Hepatocyte (in vitro differentiated cells): ENCODE measurements around the gene STARD13. TPM values are rescaled to one million over a fixed set of nuclear protein-coding genes. Genes with fewer than 3 reads are reported as not detected.
A peak's percentile ranks its signal among the peaks of the same experiment; 100 is the strongest.

Experiments used
- DNase-seq: peaks from one replicate; pipeline ENCODE4 v3.0.0-alpha.2; 2016; ENCODE audit warnings: low spot score
- H2AFZ ChIP-seq: fragments of 200-600 bp; sonication (generic); 2 replicates; pipeline ENCODE4 v1.6.0; 2016; ENCODE audit warnings: antibody characterized with exemption, mild to moderate bottlenecking
- H3K27ac ChIP-seq: fragments of 200-600 bp; sonication (generic); 2 replicates; pipeline ENCODE4 v1.5.1; 2016; ENCODE audit warnings: mild to moderate bottlenecking
- H3K27me3 ChIP-seq: fragments of 200-600 bp; sonication (generic); 2 replicates; pipeline ENCODE4 v1.6.1; 2016
- H3K36me3 ChIP-seq: fragments of 200-600 bp; sonication (generic); replicated peaks from 2 replicates; pipeline ENCODE4 v1.5.1; 2016; ENCODE audit warnings: low read depth; ENCODE audit not compliant: insufficient read depth
- H3K4me1 ChIP-seq: fragments of 200-600 bp; sonication (generic); 2 replicates; pipeline ENCODE4 v1.5.1; 2016; ENCODE audit warnings: mild to moderate bottlenecking, moderate library complexity; ENCODE audit not compliant: insufficient read depth
- H3K4me2 ChIP-seq: fragments of 200-600 bp; sonication (generic); 2 replicates; pipeline ENCODE4 v1.6.0; 2016
- H3K4me3 ChIP-seq: fragments of 200-600 bp; sonication (generic); 2 replicates; pipeline ENCODE4 v1.5.1; 2016; ENCODE audit warnings: mild to moderate bottlenecking
- H3K79me2 ChIP-seq: fragments of 200-600 bp; sonication (generic); 2 replicates; pipeline ENCODE4 v1.6.0; 2017; ENCODE audit warnings: mild to moderate bottlenecking
- H3K9me2 ChIP-seq: fragments of 200-600 bp; sonication (generic); replicated peaks from 2 replicates; pipeline ENCODE4 v1.6.0; 2017; ENCODE audit warnings: mild to moderate bottlenecking; ENCODE audit not compliant: insufficient read depth
- H3K9me3 ChIP-seq: fragments of 200-600 bp; sonication (generic); 2 replicates; pipeline ENCODE4 v1.5.1; 2016; ENCODE audit warnings: low read depth, mild to moderate bottlenecking
- H4K20me1 ChIP-seq: fragments of 200-600 bp; sonication (generic); 2 replicates; pipeline ENCODE4 v1.6.0; 2016; ENCODE audit warnings: mild to moderate bottlenecking; ENCODE audit not compliant: insufficient read depth, poor library complexity, severe bottlenecking
- EZH2 ChIP-seq: fragments of 200-600 bp; sonication (generic); IDR thresholded peaks from 2 replicates; pipeline ENCODE4 v1.6.1; 2016; ENCODE audit warnings: antibody characterized with exemption, mild to moderate bottlenecking, borderline replicate concordance
- EZH2phosphoT487 ChIP-seq: fragments of 200-600 bp; sonication (generic); IDR thresholded peaks from one replicate; pipeline ENCODE4 v1.6.1; 2018; ENCODE audit warnings: antibody characterized with exemption, mild to moderate bottlenecking, low read depth, moderate library complexity; ENCODE audit not compliant: unreplicated experiment, severe bottlenecking
- WGBS: methylation state at CpG from one replicate; pipeline ENCODE4 v1.1.6; 2016; ENCODE audit warnings: low lambda C conversion rate; ENCODE audit errors: missing lambda C conversion rate; 5-methylcytosine and 5-hydroxymethylcytosine counted together
- polyA plus RNA-seq: library from polyadenylated mRNA; unstranded; fragments of >200 nt; fragmentation: Nextera tagmentation; extraction: Ambion mirVana; gene quantifications from 2 replicates; pipeline ENCODE4 v1.2.1, GENCODE V29; 2016
- total RNA-seq: library from RNA; depleted of rRNA; stranded (reverse); fragments of >200 nt; gene quantifications from 2 replicates; pipeline ENCODE4 v1.2.3, GENCODE V29; 2014
- TF ChIP-seq, protein P1 (sequence below): fragments of 200-600 bp; sonication (generic); IDR thresholded peaks from 2 replicates; pipeline ENCODE4 v1.5.1; 2016; ENCODE audit warnings: antibody characterized with exemption, mild to moderate bottlenecking; ENCODE audit not compliant: poor library complexity

Gene STARD13
- total and polyA plus RNA-seq, 2 experiments from 2014 or later = 5.4 to 13.5 TPM

DNA sequence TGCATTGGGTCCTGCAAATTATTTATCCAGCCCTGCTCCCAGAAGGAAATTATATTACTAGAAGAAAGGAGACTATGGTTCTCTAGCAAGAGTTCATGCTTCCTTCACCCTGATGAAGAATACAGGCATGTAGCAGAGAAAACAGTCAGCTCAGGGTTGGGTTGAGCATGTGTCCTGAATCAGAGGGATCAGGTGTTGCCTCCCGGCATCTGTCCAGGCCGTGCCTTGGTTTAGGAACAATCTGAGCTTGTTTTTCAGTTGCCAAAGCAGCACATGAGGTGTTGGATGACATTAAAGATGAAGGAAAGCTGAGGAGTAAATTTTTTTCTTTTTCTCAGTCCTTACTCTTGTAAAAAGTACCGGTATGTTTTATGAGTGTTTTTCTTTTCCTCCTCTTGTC is 207.3 kb downstream of the STARD13 start:
- Histone ChIP-seq H2AFZ (no peak overlapping the region), H3K36me3 (no peaks in the 10 kb centered on the region), H4K20me1 (no peaks in the 10 kb centered on the region), H3K4me1 (no peaks in the 10 kb centered on the region), H3K9me3 (no peaks in the 10 kb centered on the region), H3K79me2 (no peaks in the 10 kb centered on the region), H3K27me3 (no peaks in the 10 kb centered on the region), H3K9me2 (no peaks in the 10 kb centered on the region), H3K4me2 (no peak overlapping the region), H3K4me3 (no peak overlapping the region), H3K27ac (no peak overlapping the region)
- DNase-seq = no peak
- TF ChIP-seq EZH2phosphoT487 (no peak), EZH2 (no peak)
- TF ChIP-seq, protein P1, sequence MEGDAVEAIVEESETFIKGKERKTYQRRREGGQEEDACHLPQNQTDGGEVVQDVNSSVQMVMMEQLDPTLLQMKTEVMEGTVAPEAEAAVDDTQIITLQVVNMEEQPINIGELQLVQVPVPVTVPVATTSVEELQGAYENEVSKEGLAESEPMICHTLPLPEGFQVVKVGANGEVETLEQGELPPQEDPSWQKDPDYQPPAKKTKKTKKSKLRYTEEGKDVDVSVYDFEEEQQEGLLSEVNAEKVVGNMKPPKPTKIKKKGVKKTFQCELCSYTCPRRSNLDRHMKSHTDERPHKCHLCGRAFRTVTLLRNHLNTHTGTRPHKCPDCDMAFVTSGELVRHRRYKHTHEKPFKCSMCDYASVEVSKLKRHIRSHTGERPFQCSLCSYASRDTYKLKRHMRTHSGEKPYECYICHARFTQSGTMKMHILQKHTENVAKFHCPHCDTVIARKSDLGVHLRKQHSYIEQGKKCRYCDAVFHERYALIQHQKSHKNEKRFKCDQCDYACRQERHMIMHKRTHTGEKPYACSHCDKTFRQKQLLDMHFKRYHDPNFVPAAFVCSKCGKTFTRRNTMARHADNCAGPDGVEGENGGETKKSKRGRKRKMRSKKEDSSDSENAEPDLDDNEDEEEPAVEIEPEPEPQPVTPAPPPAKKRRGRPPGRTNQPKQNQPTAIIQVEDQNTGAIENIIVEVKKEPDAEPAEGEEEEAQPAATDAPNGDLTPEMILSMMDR = no peak
- 59% methylated on average over 3 of the region's 3 CpGs for WGBS

DNA sequence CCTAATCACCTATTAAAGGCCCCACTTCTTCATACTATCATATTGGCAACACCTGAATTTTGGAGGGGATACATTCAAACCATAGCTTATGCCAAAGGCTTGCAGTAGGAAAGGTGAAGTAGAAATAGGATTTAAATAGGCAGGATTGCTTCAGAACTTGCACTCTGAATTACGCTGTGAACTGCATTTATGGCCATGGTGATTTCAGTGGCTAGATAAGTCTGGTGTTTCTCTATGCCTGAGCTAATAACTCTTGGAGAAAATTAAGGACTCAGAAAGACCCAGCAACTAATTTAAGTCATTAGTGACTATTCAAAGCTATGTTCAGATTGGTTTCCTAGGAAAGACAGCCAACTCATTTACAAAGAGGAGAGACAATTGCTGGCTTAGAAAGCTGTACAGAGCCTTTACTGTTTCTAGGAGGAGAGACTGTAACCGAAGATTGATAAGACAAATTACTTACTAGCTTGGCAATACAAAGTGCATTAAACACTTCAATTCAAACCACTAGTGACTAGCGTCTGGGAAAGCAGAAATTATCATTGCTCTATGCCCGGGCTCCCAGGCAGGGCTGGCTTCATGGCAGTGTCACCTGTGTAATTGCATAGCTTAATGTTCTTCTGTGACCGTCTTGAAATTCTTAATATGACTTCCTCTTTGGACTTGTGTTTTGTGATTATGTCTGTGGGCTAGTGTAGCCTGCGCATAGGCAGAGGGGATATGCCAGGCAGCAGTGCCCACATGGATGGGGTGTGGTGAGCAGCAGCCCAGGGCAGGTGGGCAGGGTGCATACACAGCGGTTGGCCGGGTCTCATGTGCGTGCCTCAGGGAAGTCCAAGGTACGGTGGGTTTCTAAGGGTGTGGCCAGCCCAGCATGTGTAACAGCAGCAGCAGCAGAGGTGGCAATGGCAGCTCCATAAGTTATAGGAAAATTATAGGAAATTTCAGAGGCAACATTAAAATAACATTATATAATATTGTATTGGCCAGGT is 209.3 kb downstream of the STARD13 start:
- no peaks in the 10 kb centered on the region for H3K27me3 ChIP-seq
- H3K9me3 ChIP-seq = no peaks in the 10 kb centered on the region
- H3K4me1 ChIP-seq = no peaks in the 10 kb centered on the region
- no peak for TF ChIP-seq EZH2phosphoT487
- TF ChIP-seq EZH2 = no peak
- TF ChIP-seq, protein P1 = no peak
- H3K79me2 ChIP-seq = no peaks in the 10 kb centered on the region
- H2AFZ ChIP-seq = no peak overlapping the region
- 77% methylated on average over 10 of the region's 10 CpGs for WGBS
- H4K20me1 ChIP-seq = no peaks in the 10 kb centered on the region
- no peaks in the 10 kb centered on the region for H3K36me3 ChIP-seq
- no peak overlapping the region for H3K27ac ChIP-seq
- H3K9me2 ChIP-seq = no peaks in the 10 kb centered on the region
- no peak overlapping the region for H3K4me3 ChIP-seq
- H3K4me2 ChIP-seq = peak overlapping the region; percentile 1
- DNase-seq = no peak

DNA sequence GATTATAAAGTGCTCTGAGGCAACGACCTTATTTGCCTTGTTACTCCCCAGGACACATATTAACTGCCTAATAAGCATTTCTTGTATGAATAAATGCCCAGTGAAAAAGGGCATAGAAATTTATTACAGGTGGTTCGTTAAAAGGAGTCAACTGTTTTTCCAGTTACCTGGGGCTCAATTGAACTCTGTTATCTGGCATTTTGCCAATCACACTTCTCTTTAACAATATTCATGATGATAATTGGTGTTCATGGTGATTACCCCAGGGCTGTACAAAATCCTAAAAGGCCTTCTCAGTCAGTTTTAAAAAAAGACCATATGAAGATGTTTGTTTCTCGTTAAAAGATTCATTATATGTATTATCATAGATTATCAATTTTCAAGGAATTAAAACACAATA is 212.2 kb downstream of the STARD13 start:
- Histone ChIP-seq H3K4me3 (no peak overlapping the region), H3K4me1 (no peaks in the 10 kb centered on the region), H3K27me3 (no peaks in the 10 kb centered on the region), H3K36me3 (no peaks in the 10 kb centered on the region), H4K20me1 (no peaks in the 10 kb centered on the region), H3K9me3 (no peaks in the 10 kb centered on the region), H2AFZ (no peak overlapping the region), H3K4me2 (no peak overlapping the region), H3K79me2 (no peaks in the 10 kb centered on the region), H3K27ac (no peak overlapping the region), H3K9me2 (no peaks in the 10 kb centered on the region)
- TF ChIP-seq EZH2 (no peak), EZH2phosphoT487 (no peak)
- TF ChIP-seq, protein P1 = no peak
- 86% methylated on average over 3 of the region's 3 CpGs for WGBS
- DNase-seq = no peak
